Stimulated activated naive B cell treated with anti-CD40 and anti-IgM and Interleukin-4, amounts not matched to agents 10 μg/mL and 1 μg/mL and 100 μg/mL, for 72 hours (primary cell): ENCODE measurements around the gene ABCA3.

ENCODE experiments used
- ATAC-seq, 2 donors: fragments of 150-1000 bp; cut with Tn5 transposase; replicated peaks; 2 replicates each; pipeline ENCODE4 v1.10.0; 2021; ENCODE audit warnings: moderate library complexity in 1 of 2
- DNase-seq: peaks from one replicate; pipeline ENCODE4 v3.0.0; 2021
- H3K27ac Mint-ChIP-seq: one replicate; pipeline ENCODE4 v1.8.0; 2022; ENCODE audit warnings: mild to moderate bottlenecking, mixed read lengths
- H3K27me3 Mint-ChIP-seq, 2 donors: one replicate each; pipeline ENCODE4 v1.8.0; 2022; ENCODE audit warnings: mixed read lengths in 2 of 2
- H3K36me3 Mint-ChIP-seq, 2 donors: one replicate each; pipeline ENCODE4 v1.8.0; 2022; ENCODE audit warnings: mixed read lengths in 2 of 2, mild to moderate bottlenecking in 1 of 2
- H3K4me1 Mint-ChIP-seq, 2 donors: one replicate each; pipeline ENCODE4 v1.8.0; 2022; ENCODE audit warnings: mixed read lengths in 2 of 2, mild to moderate bottlenecking in 1 of 2
- H3K4me3 Mint-ChIP-seq, 2 donors: one replicate each; pipeline ENCODE4 v1.8.0; 2022; ENCODE audit warnings: mild to moderate bottlenecking in 2 of 2, mixed read lengths in 2 of 2, moderate library complexity in 1 of 2
- H3K9me3 Mint-ChIP-seq, 2 donors: one replicate each; pipeline ENCODE4 v1.8.0; 2022; ENCODE audit warnings: mixed read lengths in 2 of 2, mild to moderate bottlenecking in 1 of 2

Gene ABCA3

GRCh38 chr16:2230376-2230775 is 110.2 kb downstream of the ABCA3 start:
- Mint-ChIP-seq H3K4me1 (peaks cover 3 to 14% of the 10 kb centered on the region in 2 donors), H3K9me3 (no peaks in the 10 kb centered on the region), H3K27me3 (no peaks in the 10 kb centered on the region), H3K27ac (no peak overlapping the region), H3K36me3 (peaks cover 35 to 39% of the 10 kb centered on the region in 2 donors), H3K4me3 (no peak overlapping the region)
- ATAC-seq (no peak), DNase-seq (no peak)

GRCh38 chr16:2229632-2230250 is 110.8 kb downstream of the ABCA3 start:
- DNase-seq (no peak), ATAC-seq (no peak)
- Mint-ChIP-seq H3K27me3 (no peaks in the 10 kb centered on the region), H3K4me1 (peaks cover 3 to 19% of the 10 kb centered on the region in 2 donors), H3K9me3 (no peaks in the 10 kb centered on the region), H3K36me3 (peaks cover 30 to 33% of the 10 kb centered on the region in 2 donors), H3K27ac (no peak overlapping the region), H3K4me3 (peak overlapping the region in 1 of 2 donors; percentile 19)

GRCh38 chr16:2229091-2229490 is 111.4 kb downstream of the ABCA3 start:
- H3K4me1 Mint-ChIP-seq: peaks cover 7 to 25% of the 10 kb centered on the region in 2 donors
- no peaks in the 10 kb centered on the region for H3K27me3 Mint-ChIP-seq
- H3K4me3 Mint-ChIP-seq: no peak overlapping the region
- H3K36me3 Mint-ChIP-seq: peaks cover 25 to 27% of the 10 kb centered on the region in 2 donors
- ATAC-seq: no peak
- H3K9me3 Mint-ChIP-seq: no peaks in the 10 kb centered on the region
- no peak for DNase-seq
- no peak overlapping the region for H3K27ac Mint-ChIP-seq

- no peaks in the 10 kb centered on the region for H3K27me3 Mint-ChIP-seq
- no peak overlapping the region for H3K27ac Mint-ChIP-seq
- no peak overlapping the region for H3K4me3 Mint-ChIP-seq
- H3K9me3 Mint-ChIP-seq: no peaks in the 10 kb centered on the region
- ATAC-seq (no peak), DNase-seq (no peak)
- peaks cover 7 to 27% of the 10 kb centered on the region in 2 donors for H3K4me1 Mint-ChIP-seq
- H3K36me3 Mint-ChIP-seq: peaks cover 20 to 22% of the 10 kb centered on the region in 2 donors
These were observed 112.2 kb downstream of the ABCA3 start for GRCh38 chr16:2228161-2228824.

- H3K36me3 Mint-ChIP-seq: peaks cover 19 to 20% of the 10 kb centered on the region in 2 donors
- DNase-seq: no peak
- H3K27ac Mint-ChIP-seq: no peak overlapping the region
- no peaks in the 10 kb centered on the region for H3K27me3 Mint-ChIP-seq
- no peaks in the 10 kb centered on the region for H3K9me3 Mint-ChIP-seq
- no peak overlapping the region for H3K4me3 Mint-ChIP-seq
- no peak for ATAC-seq
- H3K4me1 Mint-ChIP-seq: peaks cover 10 to 27% of the 10 kb centered on the region in 2 donors
These were observed 113.6 kb downstream of the ABCA3 start for GRCh38 chr16:2226918-2227317.

GRCh38 chr16:2226245-2226793 is 114.2 kb downstream of the ABCA3 start:
- Mint-ChIP-seq H3K36me3 (peaks cover 18% of the 10 kb centered on the region in 2 donors), H3K4me3 (peak overlapping the region in 1 of 2 donors; percentile 4)

More at GRCh38 chr16:2226245-2226793, 114.2 kb downstream of the ABCA3 start:
- H3K27me3 Mint-ChIP-seq: no peaks in the 10 kb centered on the region
- H3K4me1 Mint-ChIP-seq: peaks cover 10 to 27% of the 10 kb centered on the region in 2 donors
- ATAC-seq (no peak), DNase-seq (no peak)
- H3K9me3 Mint-ChIP-seq: no peaks in the 10 kb centered on the region
- H3K27ac Mint-ChIP-seq: no peak overlapping the region
